Stimulated activated CD8-positive, alpha-beta memory T cell treated with anti-CD3 and anti-CD28 coated beads, Interleukin-15, amount 100 ng/mL, for 1 hour (primary cell): ENCODE data around the gene STEAP2.

ENCODE experiments used
- DNase-seq: peaks from one replicate; pipeline ENCODE4 v3.0.0-alpha.2; 2020; ENCODE audit warnings: low read depth

Gene STEAP2

DNA sequence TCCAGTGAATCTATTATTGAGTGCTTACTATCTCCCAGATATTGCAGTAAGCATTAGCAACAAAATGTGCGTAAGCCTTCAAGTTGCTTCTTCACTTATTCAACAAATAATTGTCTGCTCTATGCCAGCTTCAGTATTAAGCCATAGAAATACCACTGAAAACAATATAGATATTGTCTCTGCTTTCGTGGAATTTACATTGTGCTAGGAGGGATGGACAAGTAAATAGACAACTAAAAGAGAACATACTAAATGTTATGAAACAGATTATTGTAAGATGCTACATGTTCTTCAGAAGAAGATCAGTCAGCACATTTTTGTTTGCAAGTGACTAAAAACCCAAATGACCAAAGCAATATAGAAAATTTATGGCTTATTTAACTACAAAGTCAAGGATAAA lies 60.7 kb downstream of the STEAP2 start:
- DNase-seq: no peak

DNA sequence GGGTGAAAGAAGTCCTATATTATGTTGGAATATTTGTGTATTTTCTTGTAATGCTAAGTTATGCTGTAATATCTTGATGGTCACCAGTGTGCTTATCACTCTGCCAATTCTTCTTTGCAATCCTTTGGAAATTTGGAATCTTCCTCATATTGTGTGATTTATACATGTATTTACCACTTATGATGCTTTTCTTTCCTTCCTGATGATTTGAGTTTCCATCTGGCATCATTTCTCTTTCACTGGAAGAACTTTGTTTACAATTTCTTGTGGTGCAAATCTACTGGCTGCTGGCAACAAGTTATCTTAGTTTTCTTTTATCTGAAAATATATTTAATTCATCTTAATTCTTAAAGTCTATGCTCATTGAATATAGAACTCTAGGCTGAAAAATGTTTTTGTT lies 62.6 kb downstream of the STEAP2 start:
- no peak for DNase-seq

DNA sequence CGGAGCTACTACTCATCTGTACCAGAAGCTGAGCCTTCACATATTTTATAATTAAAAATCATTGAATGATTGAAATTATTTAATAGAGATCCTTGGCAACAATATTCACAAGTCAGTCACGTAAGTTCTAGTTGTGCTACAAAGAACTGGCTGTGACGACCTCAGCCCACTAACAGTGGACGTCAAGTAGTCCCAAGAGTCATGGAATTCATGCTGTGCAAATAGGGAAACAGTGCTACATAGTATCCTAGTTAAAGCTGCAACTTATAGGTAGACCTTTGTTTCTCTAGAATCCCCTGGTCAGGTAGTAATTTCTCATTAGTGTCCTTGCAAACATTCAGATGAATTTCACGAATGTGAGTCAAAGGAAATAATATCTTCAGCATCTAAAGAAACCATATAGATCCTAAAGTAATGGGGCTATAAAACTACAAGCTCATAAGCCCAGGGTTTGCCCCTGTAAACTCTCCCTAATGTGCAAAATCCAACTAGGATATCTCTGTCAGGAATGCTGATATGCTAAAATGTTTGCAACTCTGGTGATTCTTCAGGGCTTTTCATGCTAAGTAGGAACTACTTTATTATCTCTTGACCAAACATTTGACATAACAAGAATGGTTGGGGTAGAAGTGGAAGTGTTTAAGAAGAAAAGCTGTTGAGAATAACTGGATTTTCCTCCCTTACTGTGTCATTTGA lies 64.6 kb downstream of the STEAP2 start:
- no peak for DNase-seq
